NCI-H2107 treated with DMSO at 0.1 percent for 48 hours (cell line): ENCODE measurements around the gene TMEM255A.
A peak's percentile ranks its signal among the peaks of the same experiment; 100 is the strongest.

ENCODE experiments used
- DNase-seq: peaks from one replicate; lab custom pipeline; 2025; ENCODE audit not compliant: unreplicated experiment; lab: John Stamatoyannopoulos, UW

TMEM255A gene

GRCh38 chrX:120213438-120214265 lies 97.6 kb downstream of the TMEM255A start:
- peak; percentile 24 for DNase-seq
